SJSA1 (cell line): ENCODE data around the gene CLIC3. TPM values are rescaled to one million over a fixed set of nuclear protein-coding genes. Genes with fewer than 3 reads are reported as not detected.

ENCODE experiments used
- DNase-seq, 2 experiments: peaks; one replicate each; pipeline ENCODE4 v3.0.0-alpha.2; 2015 to 2020; ENCODE audit warnings: low spot score in 2 of 2, low read depth in 1 of 2
- H3K27ac ChIP-seq: fragments of 250-450 bp; sonication (Bioruptor Pico); 2 replicates; pipeline ENCODE4 v1.5.1; 2020; ENCODE audit warnings: mild to moderate bottlenecking, moderate library complexity
- H3K27me3 ChIP-seq: fragments of 250-450 bp; sonication (Bioruptor Pico); replicated peaks from 2 replicates; pipeline ENCODE4 v1.5.1; 2020; ENCODE audit warnings: mild to moderate bottlenecking, moderate library complexity
- H3K36me3 ChIP-seq: fragments of 250-450 bp; sonication (Bioruptor Pico); 2 replicates; pipeline ENCODE4 v1.5.1; 2020; ENCODE audit warnings: mild to moderate bottlenecking
- H3K4me1 ChIP-seq: fragments of 250-450 bp; sonication (Bioruptor Pico); replicated peaks from 2 replicates; pipeline ENCODE4 v1.6.1; 2021; ENCODE audit warnings: mild to moderate bottlenecking
- H3K4me3 ChIP-seq: fragments of 250-450 bp; sonication (Bioruptor Pico); 2 replicates; pipeline ENCODE4 v1.5.1; 2020; ENCODE audit warnings: mild to moderate bottlenecking
- H3K9me3 ChIP-seq: fragments of 250-450 bp; sonication (Bioruptor Pico); replicated peaks from 2 replicates; pipeline ENCODE4 v1.5.1; 2020; ENCODE audit warnings: mild to moderate bottlenecking
- total RNA-seq: library from RNA; depleted of rRNA; stranded (reverse); fragments of >200 nt; shearing (Covaris generic); gene quantifications from 2 replicates; pipeline ENCODE4 v1.2.3, GENCODE V29; 2014

CLIC3 gene
- total RNA-seq, 1 experiment from 2014 or later = 0.89 TPM

DNA sequence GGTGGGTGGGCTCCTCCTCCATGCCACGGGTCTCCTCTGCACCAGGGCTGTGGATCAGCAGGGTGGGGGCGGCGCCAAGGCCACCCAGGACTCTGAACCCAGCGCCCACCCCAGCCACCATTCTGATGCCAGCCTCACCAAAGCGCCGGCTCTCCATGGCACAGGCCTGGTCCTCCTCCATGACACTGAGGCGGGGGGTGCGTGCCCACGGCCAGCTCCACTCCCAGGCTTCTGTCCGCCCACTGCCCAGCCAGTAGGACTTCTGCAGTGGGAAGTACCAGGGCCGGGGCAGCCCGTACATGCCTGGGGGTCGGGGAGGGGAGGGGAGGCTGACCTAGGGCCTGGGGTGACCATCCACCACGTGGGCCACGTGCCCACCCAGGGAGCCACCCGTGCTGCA, 20.1 kb upstream of the CLIC3 start:
- H3K9me3 ChIP-seq = no peaks in the 10 kb centered on the region
- H3K36me3 ChIP-seq = no peaks in the 10 kb centered on the region
- H3K27me3 ChIP-seq = no peaks in the 10 kb centered on the region
- DNase-seq = no peak
- no peak overlapping the region for H3K4me3 ChIP-seq
- no peak overlapping the region for H3K27ac ChIP-seq
- H3K4me1 ChIP-seq = no peaks in the 10 kb centered on the region

- H3K9me3 ChIP-seq = no peaks in the 10 kb centered on the region
- no peaks in the 10 kb centered on the region for H3K36me3 ChIP-seq
- H3K27me3 ChIP-seq = no peaks in the 10 kb centered on the region
- no peak for DNase-seq
- H3K4me3 ChIP-seq = no peak overlapping the region
- H3K4me1 ChIP-seq = no peaks in the 10 kb centered on the region
- no peak overlapping the region for H3K27ac ChIP-seq
Measured at GRCh38 chr9:137015976-137016375, 19.6 kb upstream of the CLIC3 start.

GRCh38 chr9:137015540-137015930, 19.2 kb upstream of the CLIC3 start:
- H3K36me3 ChIP-seq = no peaks in the 10 kb centered on the region
- no peak overlapping the region for H3K4me3 ChIP-seq
- H3K27me3 ChIP-seq = no peaks in the 10 kb centered on the region
- H3K9me3 ChIP-seq = no peaks in the 10 kb centered on the region
- H3K4me1 ChIP-seq = no peaks in the 10 kb centered on the region
- DNase-seq = no peak
- no peak overlapping the region for H3K27ac ChIP-seq

GRCh38 chr9:137014776-137015539, 18.6 kb upstream of the CLIC3 start:
- no peak overlapping the region for H3K4me3 ChIP-seq
- no peak for DNase-seq
- no peaks in the 10 kb centered on the region for H3K27me3 ChIP-seq
- H3K4me1 ChIP-seq = no peaks in the 10 kb centered on the region
- no peaks in the 10 kb centered on the region for H3K9me3 ChIP-seq
- H3K27ac ChIP-seq = no peak overlapping the region
- no peaks in the 10 kb centered on the region for H3K36me3 ChIP-seq

- no peaks in the 10 kb centered on the region for H3K9me3 ChIP-seq
- no peaks in the 10 kb centered on the region for H3K27me3 ChIP-seq
- no peaks in the 10 kb centered on the region for H3K36me3 ChIP-seq
- H3K4me1 ChIP-seq = no peaks in the 10 kb centered on the region
- no peak overlapping the region for H3K4me3 ChIP-seq
- no peak for DNase-seq
- H3K27ac ChIP-seq = no peak overlapping the region
Measured at GRCh38 chr9:137014166-137014565, 17.8 kb upstream of the CLIC3 start.

GRCh38 chr9:137013571-137013940, 17.2 kb upstream of the CLIC3 start:
- Histone ChIP-seq H3K4me3 (no peak overlapping the region), H3K27me3 (no peaks in the 10 kb centered on the region), H3K36me3 (no peaks in the 10 kb centered on the region), H3K9me3 (no peaks in the 10 kb centered on the region), H3K4me1 (no peaks in the 10 kb centered on the region), H3K27ac (no peak overlapping the region)
- DNase-seq = no peak

DNA sequence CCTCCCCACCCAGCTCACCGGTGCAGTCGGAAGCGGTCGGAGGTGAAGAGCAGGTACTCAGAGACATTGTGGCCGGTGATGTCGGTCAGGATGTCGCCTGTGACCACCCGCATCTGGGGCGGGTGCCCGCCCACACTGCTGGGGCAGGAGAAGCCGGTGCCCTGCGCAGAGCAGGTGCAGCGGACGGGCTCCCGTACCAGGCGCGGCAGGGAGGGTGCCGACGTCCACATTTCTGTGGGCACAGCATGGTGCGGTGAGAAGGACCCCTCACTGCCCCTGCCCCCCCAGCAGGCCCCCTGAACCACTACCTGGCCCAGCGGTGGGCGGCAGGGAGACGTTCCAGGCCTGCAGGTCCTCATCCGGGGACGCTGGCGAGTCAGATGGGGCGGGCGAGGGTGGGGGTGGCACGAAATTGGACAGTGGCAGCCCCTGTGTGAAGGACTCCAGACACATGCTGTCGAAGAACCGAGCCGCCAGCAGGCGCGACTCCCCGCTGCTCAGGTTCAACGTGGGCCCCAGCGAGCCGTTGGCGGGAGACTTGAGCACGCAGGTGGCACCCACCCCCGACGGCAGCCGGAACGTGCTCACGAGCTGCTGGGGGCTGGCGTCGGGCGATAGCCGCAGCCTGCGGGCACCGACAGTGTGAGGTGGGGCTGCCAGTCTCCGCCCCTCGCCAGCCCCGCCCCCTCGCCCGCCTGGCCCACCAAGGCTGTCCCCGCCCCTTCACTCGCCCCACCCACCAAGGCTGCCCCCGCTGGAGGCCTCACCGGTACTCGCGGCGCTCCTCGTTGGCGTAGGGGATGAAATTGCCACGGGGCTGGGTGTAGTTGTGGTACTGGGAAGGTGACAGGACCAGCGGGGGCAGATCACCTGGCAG, 16.6 kb upstream of the CLIC3 start:
- Histone ChIP-seq H3K36me3 (no peaks in the 10 kb centered on the region), H3K27ac (no peak overlapping the region), H3K4me3 (no peak overlapping the region), H3K4me1 (no peaks in the 10 kb centered on the region; the same call in 1 of the 2 replicates), H3K27me3 (no peaks in the 10 kb centered on the region), H3K9me3 (no peaks in the 10 kb centered on the region)
- DNase-seq = no peak

DNA sequence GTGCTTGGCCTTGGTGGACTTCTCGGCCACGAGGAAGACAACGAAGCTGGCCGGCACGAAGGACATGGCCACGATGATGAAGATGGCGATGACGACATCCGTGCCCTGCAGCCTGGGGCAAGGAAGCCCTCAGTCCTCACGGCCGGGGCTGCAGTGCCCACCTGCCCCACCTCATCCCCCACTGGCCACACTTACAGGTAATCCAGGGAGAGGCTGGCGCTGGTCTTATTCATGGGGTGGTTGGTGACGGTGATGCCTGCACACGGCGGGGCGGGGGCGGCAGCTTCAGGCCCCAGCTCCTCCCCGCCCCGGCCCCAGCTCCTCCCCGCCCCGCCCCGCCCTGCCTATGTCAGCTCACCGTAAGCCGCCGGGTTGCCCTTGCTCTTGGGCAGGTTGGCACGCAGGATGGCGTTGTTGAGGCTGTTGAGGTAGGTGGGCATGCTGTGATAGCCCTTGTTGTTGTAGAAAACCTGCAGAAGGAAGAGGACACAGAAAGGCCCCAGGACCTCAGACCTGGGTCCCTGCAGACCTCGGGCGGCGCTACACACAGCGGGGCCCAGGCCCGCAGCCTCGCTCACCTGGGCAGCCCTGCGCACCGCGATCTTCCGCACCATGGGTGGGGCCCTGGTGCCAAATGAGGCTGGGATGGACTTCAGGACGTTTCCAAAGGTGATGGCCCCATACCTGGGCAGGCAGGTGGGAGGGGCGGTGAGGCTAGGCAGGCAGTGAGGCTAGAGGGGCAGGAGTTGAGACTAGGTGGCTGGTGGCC, 15.7 kb upstream of the CLIC3 start:
- no peaks in the 10 kb centered on the region for H3K36me3 ChIP-seq
- no peaks in the 10 kb centered on the region; the same call in 1 of the 2 replicates for H3K27me3 ChIP-seq
- H3K9me3 ChIP-seq = no peaks in the 10 kb centered on the region
- H3K4me3 ChIP-seq = no peak overlapping the region
- no peak overlapping the region for H3K27ac ChIP-seq
- H3K4me1 ChIP-seq = peaks cover 8% of the 10 kb centered on the region
- no peak for DNase-seq

GRCh38 chr9:137011156-137011555, 14.8 kb upstream of the CLIC3 start:
- H3K36me3 ChIP-seq = no peaks in the 10 kb centered on the region
- H3K27me3 ChIP-seq = no peaks in the 10 kb centered on the region; the same call in 1 of the 2 replicates
- no peak for DNase-seq
- no peaks in the 10 kb centered on the region for H3K9me3 ChIP-seq
- H3K4me1 ChIP-seq = peaks cover 8% of the 10 kb centered on the region
- H3K27ac ChIP-seq = no peak overlapping the region
- H3K4me3 ChIP-seq = no peak overlapping the region

- Histone ChIP-seq H3K27ac (no peak overlapping the region), H3K36me3 (no peaks in the 10 kb centered on the region), H3K4me1 (peaks cover 8% of the 10 kb centered on the region), H3K27me3 (no peaks in the 10 kb centered on the region; the same call in 1 of the 2 replicates), H3K9me3 (no peaks in the 10 kb centered on the region), H3K4me3 (no peak overlapping the region)
- no peak for DNase-seq
Measured at GRCh38 chr9:137009938-137010732, 13.8 kb upstream of the CLIC3 start.

DNA sequence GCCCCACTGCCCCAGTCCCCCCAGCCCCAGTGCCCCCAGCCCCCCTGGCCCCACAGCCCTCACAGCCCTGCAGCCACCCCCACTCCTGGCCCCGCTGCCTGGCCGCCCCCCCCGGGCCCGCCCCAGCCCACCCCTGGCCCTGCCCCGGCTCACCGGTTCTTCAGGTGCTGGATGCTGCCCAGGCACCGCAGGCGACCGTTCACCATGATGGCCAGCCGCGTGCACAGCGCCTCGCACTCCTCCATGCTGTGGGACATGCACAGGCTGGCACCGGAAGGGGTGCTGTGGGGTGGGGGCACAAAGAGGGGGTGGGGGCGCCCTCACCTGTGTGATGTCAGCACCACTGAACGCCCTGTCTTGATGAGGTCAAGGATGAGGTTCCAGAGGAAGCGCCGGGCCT, 12.8 kb upstream of the CLIC3 start:
- Histone ChIP-seq H3K27ac (no peak overlapping the region), H3K27me3 (no peaks in the 10 kb centered on the region; the same call in 1 of the 2 replicates), H3K9me3 (no peaks in the 10 kb centered on the region), H3K4me3 (no peak overlapping the region), H3K36me3 (no peaks in the 10 kb centered on the region), H3K4me1 (peaks cover 8% of the 10 kb centered on the region)
- no peak for DNase-seq

DNA sequence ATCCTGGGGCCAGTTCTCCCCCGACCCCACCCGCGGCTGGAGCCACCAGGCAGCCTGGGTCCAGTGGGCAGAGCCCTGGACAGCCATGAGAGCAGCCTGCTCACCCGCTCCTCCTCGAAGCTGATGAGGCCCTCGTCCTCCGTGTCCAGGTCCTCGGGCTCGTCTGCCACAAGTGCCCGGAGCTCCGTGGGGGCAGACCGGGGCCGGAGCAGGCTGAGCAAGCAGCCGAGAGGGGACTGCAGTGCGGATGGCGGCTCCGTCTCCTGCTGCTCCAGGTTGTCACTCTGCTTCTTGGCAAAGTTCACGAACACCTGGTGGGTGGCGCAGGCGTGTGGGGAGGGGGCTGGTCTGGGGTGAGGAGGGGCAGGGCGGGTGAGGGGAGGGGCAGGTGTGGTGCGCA, 11.9 kb upstream of the CLIC3 start:
- no peak overlapping the region for H3K27ac ChIP-seq
- H3K4me3 ChIP-seq = no peak overlapping the region
- H3K36me3 ChIP-seq = no peaks in the 10 kb centered on the region
- H3K9me3 ChIP-seq = no peaks in the 10 kb centered on the region
- no peaks in the 10 kb centered on the region; the same call in 1 of the 2 replicates for H3K27me3 ChIP-seq
- H3K4me1 ChIP-seq = peaks cover 8% of the 10 kb centered on the region
- DNase-seq = no peak

GRCh38 chr9:137007816-137008270, 11.5 kb upstream of the CLIC3 start:
- no peak overlapping the region for H3K27ac ChIP-seq
- no peaks in the 10 kb centered on the region for H3K9me3 ChIP-seq
- no peaks in the 10 kb centered on the region; the same call in 1 of the 2 replicates for H3K27me3 ChIP-seq
- H3K4me3 ChIP-seq = no peak overlapping the region
- no peaks in the 10 kb centered on the region for H3K36me3 ChIP-seq
- peaks cover 8% of the 10 kb centered on the region for H3K4me1 ChIP-seq
- no peak for DNase-seq
